HepG2 (cell line): ENCODE measurements around the gene CACNA1F.

Experiments used
- MLX ChIP-seq: IDR thresholded peaks from 2 replicates; pipeline ENCODE4 v1.6.1; 2016
- ZNF660 ChIP-seq: sonication (generic); formaldehyde crosslinking; IDR thresholded peaks from 2 replicates; pipeline ENCODE4 v1.5.1; 2020; ENCODE audit warnings: mild to moderate bottlenecking, low read depth, missing genetic modification reagents, borderline replicate concordance

- TF ChIP-seq MLX (CRISPR knock-in tag) (no peak), ZNF660 (CRISPR knock-in tag) (no peak)
These were observed 24.7 kb downstream of the CACNA1F start for GRCh38 chrX:49208399-49208798.
